Ectodermal cell (in vitro differentiated cells): ENCODE measurements around the gene PCNX4.

ENCODE experiments used
- H3K27ac ChIP-seq: 2 replicates; pipeline ENCODE4 v1.7.0; 2013; ENCODE audit warnings: mild to moderate bottlenecking, low read depth, low read length; ENCODE audit not compliant: insufficient read depth, poor library complexity, severe bottlenecking
- H3K27me3 ChIP-seq: 2 replicates; pipeline ENCODE4 v1.7.0; 2013; ENCODE audit warnings: mild to moderate bottlenecking, low read length; ENCODE audit not compliant: insufficient read depth, control insufficient read depth, poor library complexity, severe bottlenecking
- H3K36me3 ChIP-seq: one replicate; pipeline ENCODE4 v1.7.0; 2013; ENCODE audit warnings: low read length; ENCODE audit not compliant: control insufficient read depth, insufficient read depth
- H3K4me1 ChIP-seq: one replicate; pipeline ENCODE4 v1.7.0; 2013; ENCODE audit warnings: low read length; ENCODE audit not compliant: control insufficient read depth, insufficient read depth
- H3K4me3 ChIP-seq: 2 replicates; pipeline ENCODE4 v1.7.0; 2013; ENCODE audit warnings: low read depth, low read length, control low read depth; ENCODE audit not compliant: insufficient read depth
- H3K9me3 ChIP-seq: 2 replicates; pipeline ENCODE4 v1.7.0; 2013; ENCODE audit warnings: mild to moderate bottlenecking, low read length, moderate library complexity; ENCODE audit not compliant: control insufficient read depth
- WGBS, 2 experiments: methylation state at CpG; one replicate each; pipeline ENCODE4 v1.1.7; 2013; ENCODE audit warnings: missing lambda C conversion rate in 2 of 2; 5-methylcytosine and 5-hydroxymethylcytosine counted together

PCNX4 gene

DNA sequence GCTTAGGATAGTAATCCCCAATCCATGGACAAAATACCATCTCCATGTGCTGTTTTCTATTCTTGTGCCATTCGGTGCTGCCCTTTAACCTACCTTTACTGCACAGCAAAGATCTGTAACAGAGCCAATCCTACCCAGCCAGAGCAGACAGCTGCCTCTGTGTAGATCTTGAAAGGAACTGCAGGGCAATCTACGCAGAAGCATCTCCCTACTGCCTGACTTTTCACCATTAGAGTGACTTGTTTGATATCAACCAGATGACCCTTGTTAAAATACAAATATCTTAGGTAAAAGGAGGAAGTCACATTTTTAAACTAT lies 123.4 kb downstream of the PCNX4 start:
- Histone ChIP-seq H3K27ac (no peak overlapping the region), H3K27me3 (no peaks in the 10 kb centered on the region), H3K4me1 (no peaks in the 10 kb centered on the region), H3K36me3 (no peaks in the 10 kb centered on the region), H3K9me3 (no peaks in the 10 kb centered on the region), H3K4me3 (no peak overlapping the region)
- WGBS, 2 experiments = 88 to 94% methylated on average over 2 of the region's 2 CpGs

DNA sequence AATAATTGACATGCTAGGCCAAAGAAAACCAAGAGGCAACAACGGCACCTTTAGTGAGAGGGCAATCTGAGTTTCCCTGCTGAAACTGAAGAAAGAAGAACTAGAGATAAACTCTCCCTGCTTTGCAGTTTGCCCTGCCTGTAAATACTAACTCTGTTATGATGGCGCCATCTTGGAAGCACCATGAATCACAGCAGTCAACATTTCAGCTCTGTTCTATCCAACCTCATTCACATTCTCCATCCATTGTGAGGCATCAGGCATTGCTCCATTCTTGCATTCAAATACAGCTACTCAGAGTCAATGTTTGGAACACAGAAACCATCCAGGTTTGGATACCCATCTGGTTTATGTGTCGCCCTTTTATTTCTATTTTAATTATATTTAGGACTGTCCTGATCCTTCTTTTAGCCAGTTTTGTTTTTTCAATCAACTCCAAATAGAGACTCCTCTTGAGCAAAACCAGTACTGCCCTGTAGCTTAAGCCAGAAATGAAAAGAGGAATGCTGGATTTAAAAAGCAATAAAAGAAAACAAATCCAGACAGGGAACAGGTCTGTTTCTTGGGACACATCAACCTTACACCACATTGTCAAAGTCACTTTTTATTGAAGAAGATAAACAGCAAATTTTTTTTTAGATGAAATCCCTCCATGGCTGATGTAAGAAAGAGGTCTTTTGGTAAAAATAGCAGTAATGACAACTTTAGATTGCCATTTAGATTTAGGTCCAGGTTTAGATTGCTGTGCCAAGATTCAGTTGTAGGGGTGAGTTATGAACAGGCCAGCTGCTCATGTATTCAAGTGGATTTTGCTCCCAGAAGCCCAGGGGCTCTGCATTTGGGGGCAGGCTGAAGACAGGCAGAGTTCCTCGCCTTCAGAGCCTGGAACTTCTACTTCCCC lies 124.0 kb downstream of the PCNX4 start:
- WGBS, 2 experiments = 92 to 93% methylated on average over 3 to 4 of the region's 4 CpGs

DNA sequence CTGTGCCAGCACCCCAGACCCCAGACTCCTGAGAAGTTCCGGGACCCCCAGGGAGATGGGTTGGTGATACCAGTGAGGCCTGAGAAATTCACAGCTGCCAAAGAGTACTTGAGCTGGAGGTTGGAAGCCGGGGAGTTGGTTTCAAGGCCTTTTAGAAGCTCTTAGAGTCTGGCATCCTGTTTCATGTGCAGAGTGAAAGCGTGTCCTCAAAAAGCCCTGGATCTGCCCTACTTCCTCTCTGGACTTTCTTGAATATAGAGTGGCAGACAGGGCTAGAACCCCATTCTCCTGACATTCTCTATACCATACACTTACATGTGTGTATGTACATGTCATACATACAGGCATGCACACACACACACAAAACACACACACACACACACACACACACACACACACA lies 126.0 kb downstream of the PCNX4 start:
- H3K9me3 ChIP-seq = no peaks in the 10 kb centered on the region
- 90% methylated on average over 3 of the region's 3 CpGs for WGBS, 2 experiments

More for the DNA sequence above, 124.0 kb downstream of the PCNX4 start:
- no peak overlapping the region for H3K27ac ChIP-seq
- H3K4me1 ChIP-seq = no peaks in the 10 kb centered on the region
- H3K27me3 ChIP-seq = no peaks in the 10 kb centered on the region
- no peak overlapping the region for H3K4me3 ChIP-seq
- no peaks in the 10 kb centered on the region for H3K36me3 ChIP-seq
- H3K9me3 ChIP-seq = no peaks in the 10 kb centered on the region

More for the DNA sequence above, 126.0 kb downstream of the PCNX4 start:
- Histone ChIP-seq H3K27ac (no peak overlapping the region), H3K4me3 (no peak overlapping the region), H3K27me3 (no peaks in the 10 kb centered on the region), H3K4me1 (no peaks in the 10 kb centered on the region), H3K36me3 (no peaks in the 10 kb centered on the region)
